Skeletal muscle tissue (tissue), 4 donors: Measurements from ENCODE around the gene ZCCHC24. TPM values are rescaled to one million over a fixed set of nuclear protein-coding genes. Genes with fewer than 3 reads are reported as not detected.

Experiments
- H3K27ac ChIP-seq: one replicate; pipeline ENCODE4 v1.7.0; 2013; ENCODE audit warnings: mild to moderate bottlenecking, low read depth, low read length, inconsistent platforms
- H3K27me3 ChIP-seq, 3 donors: one replicate each; pipeline ENCODE4 v1.7.0; 2013; ENCODE audit warnings: low read length in 3 of 3; ENCODE audit not compliant: control insufficient read depth in 3 of 3, insufficient read depth in 3 of 3
- H3K36me3 ChIP-seq, 3 donors: one replicate each; pipeline ENCODE4 v1.7.0; 2013; ENCODE audit warnings: low read length in 3 of 3; ENCODE audit not compliant: control insufficient read depth in 3 of 3, insufficient read depth in 3 of 3
- H3K4me1 ChIP-seq, 3 donors: one replicate each; pipeline ENCODE4 v1.7.0; 2013; ENCODE audit warnings: low read length in 3 of 3, mild to moderate bottlenecking in 3 of 3; ENCODE audit not compliant: control insufficient read depth in 3 of 3, insufficient read depth in 3 of 3
- H3K4me3 ChIP-seq, 3 donors: one replicate each; pipeline ENCODE4 v1.7.0; 2013; ENCODE audit warnings: low read length in 3 of 3
- H3K9ac ChIP-seq, 3 donors: one replicate each; pipeline ENCODE4 v1.7.0; 2013; ENCODE audit warnings: low read length in 3 of 3, mild to moderate bottlenecking in 3 of 3, moderate library complexity in 2 of 3, low read depth in 1 of 3
- H3K9me3 ChIP-seq, 3 donors: one replicate each; pipeline ENCODE4 v1.7.0; 2013; ENCODE audit warnings: low read length in 3 of 3; ENCODE audit not compliant: control insufficient read depth in 3 of 3
- total RNA-seq: library from RNA; depleted of rRNA; stranded (reverse); fragments of >200 nt; gene quantifications from one replicate; pipeline ENCODE4 v1.2.3, GENCODE V29; 2014
- donor health status: Osteomylitis.

The ZCCHC24 gene
- total RNA-seq, 1 donor from 2014 or later: 20.9 TPM

- H3K36me3 ChIP-seq: peaks cover 26 to 43% (median 35%) of the 10 kb centered on the region in 3 donors
- H3K9me3 ChIP-seq: no peaks in the 10 kb centered on the region
- no peaks in the 10 kb centered on the region for H3K27me3 ChIP-seq
- peak overlapping the region; percentile 86 for H3K27ac ChIP-seq
- peak overlapping the region in 2 of 3 donors; percentile 17 to 45 for H3K9ac ChIP-seq
- H3K4me1 ChIP-seq: peaks cover 67 to 86% (median 84%) of the 10 kb centered on the region in 3 donors
- H3K4me3 ChIP-seq: no peak overlapping the region
Measured at GRCh38 chr10:79433324-79434222, 11.9 kb downstream of the ZCCHC24 start.

GRCh38 chr10:79431891-79432831, 13.3 kb downstream of the ZCCHC24 start:
- H3K9me3 ChIP-seq: no peaks in the 10 kb centered on the region
- H3K9ac ChIP-seq: no peak overlapping the region
- H3K27me3 ChIP-seq: no peaks in the 10 kb centered on the region
- no peak overlapping the region for H3K4me3 ChIP-seq
- peaks cover 53 to 72% (median 70%) of the 10 kb centered on the region in 3 donors for H3K4me1 ChIP-seq
- peaks cover 26 to 42% (median 30%) of the 10 kb centered on the region in 3 donors for H3K36me3 ChIP-seq
- H3K27ac ChIP-seq: peak overlapping the region; percentile 86

- Histone ChIP-seq H3K36me3 (peaks cover 26 to 42% (median 30%) of the 10 kb centered on the region in 3 donors), H3K4me1 (peaks cover 45 to 64% (median 63%) of the 10 kb centered on the region in 3 donors), H3K27ac (no peak overlapping the region), H3K9me3 (no peaks in the 10 kb centered on the region), H3K27me3 (no peaks in the 10 kb centered on the region), H3K9ac (no peak overlapping the region), H3K4me3 (no peak overlapping the region)
Measured at GRCh38 chr10:79431428-79431827, 14.0 kb downstream of the ZCCHC24 start.

GRCh38 chr10:79430936-79431335, 14.5 kb downstream of the ZCCHC24 start:
- H3K9me3 ChIP-seq: no peaks in the 10 kb centered on the region
- peak overlapping the region in 2 of 3 donors; percentile 20 to 50 for H3K9ac ChIP-seq
- H3K4me1 ChIP-seq: peaks cover 40 to 61% (median 59%) of the 10 kb centered on the region in 3 donors
- H3K36me3 ChIP-seq: peaks cover 26 to 42% (median 30%) of the 10 kb centered on the region in 3 donors
- no peaks in the 10 kb centered on the region for H3K27me3 ChIP-seq
- H3K27ac ChIP-seq: no peak overlapping the region
- H3K4me3 ChIP-seq: no peak overlapping the region

GRCh38 chr10:79430325-79430905, 15.0 kb downstream of the ZCCHC24 start:
- H3K27ac ChIP-seq: no peak overlapping the region
- peaks cover 26 to 47% (median 30%) of the 10 kb centered on the region in 3 donors for H3K36me3 ChIP-seq
- peak overlapping the region in 2 of 3 donors; percentile 20 to 50 for H3K9ac ChIP-seq
- H3K4me1 ChIP-seq: peaks cover 37 to 61% (median 59%) of the 10 kb centered on the region in 3 donors
- H3K9me3 ChIP-seq: no peaks in the 10 kb centered on the region
- no peaks in the 10 kb centered on the region for H3K27me3 ChIP-seq
- no peak overlapping the region for H3K4me3 ChIP-seq

GRCh38 chr10:79429751-79430150, 15.7 kb downstream of the ZCCHC24 start:
- Histone ChIP-seq H3K4me3 (no peak overlapping the region), H3K4me1 (peaks cover 38 to 62% (median 59%) of the 10 kb centered on the region in 3 donors), H3K27ac (no peak overlapping the region), H3K27me3 (no peaks in the 10 kb centered on the region), H3K9me3 (no peaks in the 10 kb centered on the region), H3K36me3 (peaks cover 26 to 53% (median 30%) of the 10 kb centered on the region in 3 donors), H3K9ac (peak overlapping the region in 1 of 3 donors; percentile 33)

- Histone ChIP-seq H3K4me3 (no peak overlapping the region), H3K36me3 (peaks cover 26 to 54% (median 26%) of the 10 kb centered on the region in 3 donors), H3K9ac (no peak overlapping the region), H3K9me3 (no peaks in the 10 kb centered on the region), H3K27ac (no peak overlapping the region), H3K27me3 (no peaks in the 10 kb centered on the region), H3K4me1 (peaks cover 30 to 59% (median 52%) of the 10 kb centered on the region in 3 donors)
Measured at GRCh38 chr10:79427965-79428364, 17.5 kb downstream of the ZCCHC24 start.

- peaks cover 47 to 56% (median 49%) of the 10 kb centered on the region in 3 donors for H3K4me1 ChIP-seq
- no peaks in the 10 kb centered on the region for H3K9me3 ChIP-seq
- peak overlapping the region; percentile 35 to 52 (median 35) for H3K4me3 ChIP-seq
- H3K36me3 ChIP-seq: peaks cover 5 to 30% (median 7%) of the 10 kb centered on the region in 3 donors
- peak overlapping the region; percentile 82 for H3K27ac ChIP-seq
- H3K9ac ChIP-seq: peak overlapping the region; percentile 54 to 80 (median 78)
- H3K27me3 ChIP-seq: no peaks in the 10 kb centered on the region
Measured at GRCh38 chr10:79425074-79425532, 20.3 kb downstream of the ZCCHC24 start.
